ENCODE measurements around the gene PPP1R3F.
"Not testable (repeated sequence)": the region's sequence is repeated elsewhere in the genome, so short reads cannot be mapped to it uniquely, and the experiment has no call there.

PPP1R3F gene

DNA sequence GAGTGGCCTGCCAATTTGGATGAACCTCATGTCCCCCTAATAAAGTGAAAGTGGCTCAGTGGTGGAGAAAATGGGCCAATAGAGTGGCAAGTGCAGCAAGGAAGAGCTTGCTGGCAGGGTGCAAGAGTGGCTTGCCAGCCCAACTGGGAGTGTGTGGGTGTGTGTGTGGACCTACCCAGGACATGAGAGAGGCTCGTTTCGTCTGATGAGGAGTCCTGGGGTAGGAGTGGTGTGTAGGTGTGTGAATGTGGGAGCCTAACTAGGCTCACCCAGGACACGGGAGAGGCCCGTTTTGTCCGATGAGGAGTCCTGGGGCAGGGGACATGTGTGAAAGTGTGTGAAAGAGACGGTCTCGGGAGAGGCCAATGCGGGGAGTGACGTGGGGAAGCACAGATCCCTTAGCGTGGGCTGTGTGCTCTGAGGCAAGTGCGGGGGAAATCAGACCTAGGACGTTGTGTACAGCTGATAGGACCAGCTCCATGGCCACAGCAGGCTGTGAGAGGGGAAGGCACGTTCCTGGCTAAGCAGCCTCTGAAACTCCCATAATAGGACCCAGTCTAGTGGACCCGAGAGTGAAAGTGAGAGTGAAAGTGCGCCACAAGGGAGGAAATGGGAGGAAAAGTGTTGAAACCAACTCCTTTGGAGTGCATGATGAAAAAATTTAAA lies 39.1 kb downstream of the PPP1R3F start:
- TF ChIP-seq, protein P1, sequence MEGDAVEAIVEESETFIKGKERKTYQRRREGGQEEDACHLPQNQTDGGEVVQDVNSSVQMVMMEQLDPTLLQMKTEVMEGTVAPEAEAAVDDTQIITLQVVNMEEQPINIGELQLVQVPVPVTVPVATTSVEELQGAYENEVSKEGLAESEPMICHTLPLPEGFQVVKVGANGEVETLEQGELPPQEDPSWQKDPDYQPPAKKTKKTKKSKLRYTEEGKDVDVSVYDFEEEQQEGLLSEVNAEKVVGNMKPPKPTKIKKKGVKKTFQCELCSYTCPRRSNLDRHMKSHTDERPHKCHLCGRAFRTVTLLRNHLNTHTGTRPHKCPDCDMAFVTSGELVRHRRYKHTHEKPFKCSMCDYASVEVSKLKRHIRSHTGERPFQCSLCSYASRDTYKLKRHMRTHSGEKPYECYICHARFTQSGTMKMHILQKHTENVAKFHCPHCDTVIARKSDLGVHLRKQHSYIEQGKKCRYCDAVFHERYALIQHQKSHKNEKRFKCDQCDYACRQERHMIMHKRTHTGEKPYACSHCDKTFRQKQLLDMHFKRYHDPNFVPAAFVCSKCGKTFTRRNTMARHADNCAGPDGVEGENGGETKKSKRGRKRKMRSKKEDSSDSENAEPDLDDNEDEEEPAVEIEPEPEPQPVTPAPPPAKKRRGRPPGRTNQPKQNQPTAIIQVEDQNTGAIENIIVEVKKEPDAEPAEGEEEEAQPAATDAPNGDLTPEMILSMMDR (IDR thresholded peaks at IDR 0.05; ENCODE audit: borderline replicate concordance, control extremely low read depth, extremely low read depth, insufficient read depth, missing control alignments): no peak
- in situ Hi-C loops (cut with MboI; ENCODE audit: low sequenced_read_pairs, unreplicated experiment): no loop called here

DNA sequence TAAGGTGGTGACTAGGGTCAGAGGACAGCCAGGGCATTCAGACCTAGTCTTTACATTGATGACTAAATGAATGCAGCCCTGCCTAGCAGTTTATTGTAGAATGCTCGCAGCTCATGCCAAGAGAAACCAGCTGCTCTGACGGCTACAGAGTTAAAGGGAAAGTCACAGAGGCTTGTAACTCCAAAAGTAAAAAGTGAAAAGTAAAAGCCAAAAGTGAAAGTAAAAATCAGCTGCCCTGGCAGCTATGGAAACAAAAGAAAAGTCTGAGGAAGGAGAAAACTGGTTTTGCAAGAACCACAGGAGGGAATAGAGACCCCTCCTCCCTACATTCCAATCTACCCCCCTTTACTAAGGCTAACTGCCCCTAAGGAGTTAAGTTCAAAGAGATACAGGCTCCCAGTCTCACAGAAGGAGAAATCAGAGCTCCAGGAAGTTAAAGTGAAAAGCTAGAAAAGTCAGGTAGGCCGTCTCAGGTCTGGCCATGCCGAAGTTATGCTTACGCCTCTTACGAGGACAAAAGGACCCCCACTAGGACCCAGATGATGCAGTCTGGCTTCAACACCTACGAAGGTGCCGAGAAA lies 39.9 kb downstream of the PPP1R3F start:
- DNase-seq (ENCODE audit: low spot score): no peak
- in situ Hi-C loops (cut with MboI; ENCODE audit: low sequenced_read_pairs, unreplicated experiment): no loop called here

More for the DNA sequence above, 39.1 kb downstream of the PPP1R3F start:
- no peak for DNase-seq (ENCODE audit: low spot score)

DNA sequence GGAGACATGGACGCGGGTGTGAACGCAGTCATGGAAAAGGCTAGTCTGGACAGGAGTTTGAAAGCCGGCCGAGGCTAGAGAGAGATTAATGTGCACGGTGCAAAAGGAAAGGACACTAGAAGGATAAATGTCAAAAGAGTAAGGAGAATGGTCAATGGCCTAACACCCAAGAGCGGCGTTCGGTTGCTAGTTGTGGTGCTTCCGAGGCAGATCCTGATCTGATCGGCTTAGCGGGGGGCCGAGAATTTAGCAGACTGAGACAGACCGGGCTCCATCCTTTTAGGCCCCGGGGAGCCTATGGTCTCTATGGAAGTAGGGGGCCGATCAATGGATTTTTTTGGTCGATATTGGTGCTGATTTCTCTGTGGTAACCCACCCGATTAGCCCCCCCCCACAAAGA lies 40.8 kb downstream of the PPP1R3F start:
- TF ChIP-seq, protein P1 (IDR thresholded peaks at IDR 0.05; ENCODE audit: borderline replicate concordance, control extremely low read depth, extremely low read depth, insufficient read depth, missing control alignments): no peak
- no peak for DNase-seq (ENCODE audit: low spot score)
- in situ Hi-C loops (cut with MboI; ENCODE audit: low sequenced_read_pairs, unreplicated experiment): no loop called here

More for the DNA sequence above, 39.9 kb downstream of the PPP1R3F start:
- TF ChIP-seq, protein P1 (IDR thresholded peaks at IDR 0.05; ENCODE audit: borderline replicate concordance, control extremely low read depth, extremely low read depth, insufficient read depth, missing control alignments): no peak

DNA sequence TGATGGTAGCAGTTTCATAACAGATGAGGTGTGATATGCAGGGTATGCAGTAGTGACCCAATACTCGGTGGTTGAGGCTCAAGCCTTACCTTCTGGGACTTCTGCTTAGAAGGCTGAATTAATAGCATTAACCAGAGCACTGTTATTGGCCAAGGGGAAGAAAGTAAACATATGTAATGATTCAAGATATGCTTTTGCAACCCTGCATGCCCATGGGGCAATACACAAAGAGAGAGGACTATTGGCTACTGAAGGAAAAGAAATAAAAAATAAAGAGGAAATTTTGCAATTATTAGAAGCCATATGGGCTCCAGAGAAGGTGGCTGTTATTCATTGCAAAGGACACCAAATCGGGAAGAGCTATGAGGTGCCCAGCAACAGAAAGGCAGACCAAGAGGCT lies 42.6 kb downstream of the PPP1R3F start:
- no peak for DNase-seq (ENCODE audit: low spot score)
- TF ChIP-seq, protein P1 (IDR thresholded peaks at IDR 0.05; ENCODE audit: borderline replicate concordance, control extremely low read depth, extremely low read depth, insufficient read depth, missing control alignments): no peak
- in situ Hi-C loops (cut with MboI; ENCODE audit: low sequenced_read_pairs, unreplicated experiment): no loop called here

DNA sequence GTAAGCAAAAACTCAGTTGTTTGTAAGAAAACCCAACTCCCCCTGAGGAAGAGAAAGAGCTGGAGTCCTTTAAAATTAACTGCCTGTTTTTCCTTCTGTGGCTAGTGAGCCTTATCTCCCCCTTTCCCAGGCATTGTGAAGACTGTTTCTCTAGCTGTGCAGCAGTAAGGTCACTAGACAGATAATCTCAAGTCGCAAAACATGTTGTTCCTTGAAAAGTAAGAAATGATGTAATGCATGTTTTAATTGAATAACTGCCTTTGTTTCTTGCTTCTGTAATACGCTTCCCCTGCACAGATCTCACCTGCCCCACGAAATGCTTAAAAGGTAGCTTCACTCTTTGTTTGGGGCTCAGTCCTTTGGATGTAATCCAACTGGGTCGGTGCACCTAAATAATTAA lies 46.5 kb downstream of the PPP1R3F start:
- in situ Hi-C loops (cut with MboI; ENCODE audit: low sequenced_read_pairs, unreplicated experiment): no loop called here
- TF ChIP-seq, protein P1 (IDR thresholded peaks at IDR 0.05; ENCODE audit: borderline replicate concordance, control extremely low read depth, extremely low read depth, insufficient read depth, missing control alignments): no peak
- DNase-seq (ENCODE audit: low spot score): no peak

DNA sequence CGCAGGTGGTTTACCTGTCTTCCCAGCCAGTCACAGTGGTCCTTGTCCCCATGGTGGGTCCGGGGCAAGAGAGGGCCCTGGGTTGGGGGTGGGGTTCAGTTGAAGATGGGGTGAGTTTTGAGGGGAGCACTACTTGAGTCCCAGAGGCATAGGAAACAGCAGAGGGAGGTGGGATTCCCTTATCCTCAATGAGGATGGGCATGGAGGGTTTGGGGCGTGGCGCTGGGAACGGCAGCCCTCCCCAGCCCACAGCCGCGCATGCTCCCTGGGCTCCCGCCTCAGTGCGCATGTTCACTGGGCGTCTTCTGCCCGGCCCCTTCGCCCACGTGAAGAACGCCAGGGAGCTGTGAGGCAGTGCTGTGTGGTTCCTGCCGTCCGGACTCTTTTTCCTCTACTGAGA lies 52.1 kb downstream of the PPP1R3F start, which contains the start of gene GAGE12J:
Gene GAGE12J, plus strand, starts transcription at position 301 of the 400 bp plus-strand sequence. CDS start 1,157 bp downstream, outside the sequence.
- in situ Hi-C loops (cut with MboI; ENCODE audit: low sequenced_read_pairs, unreplicated experiment); DNase-seq (ENCODE audit: low spot score): not testable (repeated sequence)

DNA sequence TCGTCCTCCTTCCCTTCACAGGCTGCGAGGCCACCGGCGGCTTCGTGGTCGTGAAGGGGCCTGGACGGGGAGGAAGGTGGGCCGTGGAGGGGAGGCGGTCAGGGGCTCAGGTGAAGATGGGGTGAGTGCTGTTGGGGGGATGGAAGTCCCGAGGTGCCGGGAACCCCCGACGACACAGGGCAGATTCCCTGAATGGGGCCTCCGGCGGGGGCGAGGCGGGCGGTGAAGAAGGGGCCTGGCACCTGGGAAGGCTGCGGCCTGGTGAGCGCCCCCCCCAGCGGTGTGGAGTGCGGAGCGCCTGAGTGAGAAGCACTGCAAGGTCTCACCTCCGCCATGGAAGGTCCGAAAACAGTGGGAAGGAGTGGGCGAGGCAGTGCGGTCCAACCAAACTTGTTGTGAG lies 52.7 kb downstream of the PPP1R3F start:
- DNase-seq (ENCODE audit: low spot score); in situ Hi-C loops (cut with MboI; ENCODE audit: low sequenced_read_pairs, unreplicated experiment): not testable (repeated sequence)

DNA sequence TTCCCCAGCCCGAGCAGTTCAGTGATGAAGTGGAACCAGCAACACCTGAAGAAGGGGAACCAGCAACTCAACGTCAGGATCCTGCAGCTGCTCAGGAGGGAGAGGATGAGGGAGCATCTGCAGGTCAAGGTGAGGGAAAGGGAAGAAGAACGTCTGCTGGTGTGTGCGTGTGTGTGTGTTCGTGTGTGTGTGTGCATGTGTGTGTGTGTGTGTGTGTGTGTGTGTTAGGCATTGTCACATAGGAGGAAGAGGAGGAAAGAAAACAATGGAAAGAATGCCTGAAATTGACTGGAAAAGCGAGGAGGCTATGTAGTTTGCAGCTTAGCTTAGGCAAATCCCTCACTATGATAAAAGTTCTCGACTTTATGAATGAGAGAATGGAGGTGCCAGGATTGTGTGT lies 54.1 kb downstream of the PPP1R3F start:
- in situ Hi-C loops (cut with MboI; ENCODE audit: low sequenced_read_pairs, unreplicated experiment); DNase-seq (ENCODE audit: low spot score): not testable (repeated sequence)

DNA sequence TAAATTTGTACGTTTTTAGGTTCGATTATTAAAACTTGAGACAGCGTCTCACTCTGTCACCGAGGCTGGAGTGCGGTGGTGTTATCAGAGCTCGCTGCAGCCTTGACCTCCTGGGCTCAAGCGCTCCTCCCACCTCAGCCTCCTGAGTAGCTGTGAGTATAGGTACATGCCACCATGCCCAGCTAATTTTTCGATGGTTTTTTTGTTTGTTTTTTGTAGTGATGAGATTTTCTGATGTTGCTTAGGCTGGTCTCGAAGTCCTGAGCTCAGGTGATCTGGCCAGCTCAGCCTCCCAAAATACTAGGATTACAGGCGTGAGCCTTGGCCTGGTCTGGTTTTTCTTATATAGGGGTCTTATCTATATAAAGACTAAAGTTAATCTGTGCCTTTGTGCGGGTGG lies 60.8 kb downstream of the PPP1R3F start:
- DNase-seq (ENCODE audit: low spot score); in situ Hi-C loops (cut with MboI; ENCODE audit: low sequenced_read_pairs, unreplicated experiment): not testable (repeated sequence)

DNA sequence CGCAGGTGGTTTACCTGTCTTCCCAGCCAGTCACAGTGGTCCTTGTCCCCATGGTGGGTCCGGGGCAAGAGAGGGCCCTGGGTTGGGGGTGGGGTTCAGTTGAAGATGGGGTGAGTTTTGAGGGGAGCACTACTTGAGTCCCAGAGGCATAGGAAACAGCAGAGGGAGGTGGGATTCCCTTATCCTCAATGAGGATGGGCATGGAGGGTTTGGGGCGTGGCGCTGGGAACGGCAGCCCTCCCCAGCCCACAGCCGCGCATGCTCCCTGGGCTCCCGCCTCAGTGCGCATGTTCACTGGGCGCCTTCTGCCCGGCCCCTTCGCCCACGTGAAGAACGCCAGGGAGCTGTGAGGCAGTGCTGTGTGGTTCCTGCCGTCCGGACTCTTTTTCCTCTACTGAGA lies 61.7 kb downstream of the PPP1R3F start, which contains the start of gene GAGE13:
Gene GAGE13, plus strand, starts transcription at position 301 of the 400 bp plus-strand sequence. CDS start 1,156 bp downstream, outside the sequence.
- in situ Hi-C loops (cut with MboI; ENCODE audit: low sequenced_read_pairs, unreplicated experiment); DNase-seq (ENCODE audit: low spot score): not testable (repeated sequence)

DNA sequence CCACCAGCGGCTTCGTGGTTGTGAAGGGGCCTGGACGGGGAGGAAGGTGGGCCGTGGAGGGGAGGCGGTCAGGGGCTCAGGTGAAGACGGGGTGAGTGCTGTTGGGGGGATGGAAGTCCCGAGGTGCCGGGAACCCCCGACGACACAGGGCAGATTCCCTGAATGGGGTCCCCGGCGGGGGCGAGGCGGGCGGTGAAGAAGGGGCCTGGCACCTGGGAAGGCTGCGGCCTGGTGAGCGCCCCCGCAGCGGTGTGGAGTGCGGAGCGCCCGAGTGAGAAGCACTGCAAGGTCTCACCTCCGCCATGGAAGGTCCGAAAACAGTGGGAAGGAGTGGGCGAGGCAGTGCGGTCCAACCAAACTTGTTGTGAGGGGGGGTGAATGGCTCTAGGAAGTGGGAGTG lies 62.2 kb downstream of the PPP1R3F start:
- DNase-seq (ENCODE audit: low spot score); in situ Hi-C loops (cut with MboI; ENCODE audit: low sequenced_read_pairs, unreplicated experiment): not testable (repeated sequence)
